K562 (cell line): Measurements from ENCODE around the gene MAGI3.

ENCODE experiments used
- ATF7 ChIP-seq: fragments of 450-650 bp; IDR thresholded peaks from 2 replicates; pipeline ENCODE4 v1.7.1; 2014; ENCODE audit warnings: mild to moderate bottlenecking, moderate library complexity
- BRCA1 ChIP-seq, 2 experiments: fragments of 450-650 bp in 1 of 2; sonication (generic) in 1 of 2; formaldehyde crosslinking in 1 of 2; IDR thresholded peaks; 2 replicates each; pipeline versions ENCODE4 v1.5.0 to v1.6.1; 2017 to 2020; ENCODE audit warnings: mild to moderate bottlenecking in 1 of 2, missing genetic modification reagents in 1 of 2
- BRF1 ChIP-seq: IDR thresholded peaks from 3 replicates; pipeline ENCODE4 v1.6.1; 2011; ENCODE audit warnings: borderline replicate concordance, mild to moderate bottlenecking; ENCODE audit not compliant: insufficient read length; ENCODE audit errors: extremely low read depth
- CTCF ChIP-seq, 3 experiments: IDR thresholded peaks in 2 of 3; conservative IDR thresholded peaks in 1 of 3; 2 replicates each; pipeline ENCODE4 v1.5.1; 2011 to 2012; ENCODE audit warnings: low read length in 3 of 3, mild to moderate bottlenecking in 3 of 3, control low read depth in 2 of 3, improper control_type of control experiment in 1 of 3, inconsistent platforms in 1 of 3, low read depth in 1 of 3, mixed read lengths in 1 of 3, moderate library complexity in 1 of 3; ENCODE audit not compliant: insufficient read depth in 2 of 3
- E2F8 ChIP-seq: fragments of 450-650 bp; IDR thresholded peaks from 2 replicates; pipeline ENCODE4 v1.7.1; 2018; ENCODE audit warnings: mild to moderate bottlenecking, low read depth; ENCODE audit not compliant: partially characterized antibody
- MAX ChIP-seq: sonication (generic); formaldehyde crosslinking; IDR thresholded peaks from 2 replicates; pipeline ENCODE4 v1.9.0; 2022; ENCODE audit warnings: mild to moderate bottlenecking, missing genetic modification reagents
- TF ChIP-seq, protein P1 (sequence below): fragments of 250-450 bp; sonication (Bioruptor Pico); IDR thresholded peaks from 2 replicates; pipeline ENCODE4 v1.4.0; 2020; ENCODE audit warnings: mild to moderate bottlenecking, moderate library complexity

- no peak for TF ChIP-seq BRCA1 (IDR thresholded peaks at IDR 0.05)
- TF ChIP-seq BRCA1 (CRISPR knock-in tag; IDR thresholded peaks at IDR 0.05): no peak
- no peak for TF ChIP-seq CTCF (IDR thresholded peaks at IDR 0.05 in 2 of 3, conservative IDR thresholded peaks at IDR 0.05 in 1 of 3; ENCODE audit: insufficient read depth in 2 of 3, low read depth in 1 of 3, low read length in 3 of 3)
- no peak for TF ChIP-seq MAX (CRISPR knock-in tag)
- TF ChIP-seq ATF7: no peak
- TF ChIP-seq BRF1: no peak
- TF ChIP-seq, protein P1, sequence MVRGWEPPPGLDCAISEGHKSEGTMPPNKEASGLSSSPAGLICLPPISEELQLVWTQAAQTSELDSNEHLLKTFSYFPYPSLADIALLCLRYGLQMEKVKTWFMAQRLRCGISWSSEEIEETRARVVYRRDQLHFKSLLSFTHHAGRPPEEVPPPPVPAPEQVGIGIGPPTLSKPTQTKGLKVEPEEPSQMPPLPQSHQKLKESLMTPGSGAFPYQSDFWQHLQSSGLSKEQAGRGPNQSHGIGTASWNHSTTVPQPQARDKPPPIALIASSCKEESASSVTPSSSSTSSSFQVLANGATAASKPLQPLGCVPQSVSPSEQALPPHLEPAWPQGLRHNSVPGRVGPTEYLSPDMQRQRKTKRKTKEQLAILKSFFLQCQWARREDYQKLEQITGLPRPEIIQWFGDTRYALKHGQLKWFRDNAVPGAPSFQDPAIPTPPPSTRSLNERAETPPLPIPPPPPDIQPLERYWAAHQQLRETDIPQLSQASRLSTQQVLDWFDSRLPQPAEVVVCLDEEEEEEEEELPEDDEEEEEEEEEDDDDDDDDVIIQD (CRISPR knock-in tag): no peak
- no peak for TF ChIP-seq E2F8
These were observed 267.3 kb downstream of the MAGI3 start for GRCh38 chr1:113657556-113658063.
